CD14-positive monocyte (primary cell): Measurements from ENCODE around the gene ISOC1. TPM values are rescaled to one million over a fixed set of nuclear protein-coding genes. Genes with fewer than 3 reads are reported as not detected.

Experiments
- DNase-seq, 3 donors: peaks; one replicate each; pipeline ENCODE4 v3.0.0-alpha.2; 2011 to 2022
- H2AFZ ChIP-seq: 2 replicates; pipeline ENCODE4 v1.6.0; 2012; ENCODE audit warnings: mild to moderate bottlenecking, low read depth, low read length, inconsistent platforms; ENCODE audit not compliant: insufficient read depth, poor library complexity, severe bottlenecking
- H3K27ac ChIP-seq, 2 donors: 1 replicate in 1 of 2; 2 replicates in 1 of 2; pipeline ENCODE4 v1.5.1; 2012 to 2013; ENCODE audit warnings: low read length in 2 of 2, control low read depth in 1 of 2, inconsistent platforms in 1 of 2, low read depth in 1 of 2, mild to moderate bottlenecking in 1 of 2
- H3K27me3 ChIP-seq, 2 donors: one replicate each; pipeline versions ENCODE4 v1.6.0 to v1.6.1; 2011 to 2013; ENCODE audit warnings: low read length in 2 of 2; ENCODE audit not compliant: control insufficient read depth in 2 of 2, insufficient read depth in 2 of 2
- H3K36me3 ChIP-seq, 2 donors: replicated peaks in 1 of 2; 1 replicate in 1 of 2; 2 replicates in 1 of 2; pipeline versions ENCODE4 v1.5.1 to v1.6.1; 2012 to 2013; ENCODE audit warnings: low read length in 2 of 2, control low read depth in 1 of 2, inconsistent platforms in 1 of 2, mild to moderate bottlenecking in 1 of 2; ENCODE audit not compliant: insufficient read depth in 2 of 2, control insufficient read depth in 1 of 2
- H3K4me1 ChIP-seq, 2 donors: 1 replicate in 1 of 2; 2 replicates in 1 of 2; pipeline versions ENCODE4 v1.5.1 to v1.6.1; 2012 to 2013; ENCODE audit warnings: low read length in 2 of 2, control low read depth in 1 of 2, inconsistent platforms in 1 of 2, mild to moderate bottlenecking in 1 of 2, moderate library complexity in 1 of 2; ENCODE audit not compliant: insufficient read depth in 2 of 2, control insufficient read depth in 1 of 2
- H3K4me2 ChIP-seq: replicated peaks from 2 replicates; pipeline ENCODE3; 2012; ENCODE audit warnings: low read length, moderate library complexity, mild to moderate bottlenecking; ENCODE audit not compliant: poor library complexity, severe bottlenecking; ENCODE audit errors: extremely low read depth
- H3K4me3 ChIP-seq, 3 experiments: fragments of 200-600 bp in 1 of 3; sonication (generic) in 1 of 3; replicated peaks in 1 of 3; 1 replicate in 2 of 3; 2 replicates in 1 of 3; pipeline ENCODE4 v1.5.1; 2011 to 2013; ENCODE audit warnings: low read length in 3 of 3, mild to moderate bottlenecking in 3 of 3, control low read depth in 2 of 3, low read depth in 2 of 3, inconsistent platforms in 1 of 3, moderate library complexity in 1 of 3
- H3K79me2 ChIP-seq: 2 replicates; pipeline ENCODE4 v1.6.0; 2012; ENCODE audit warnings: mild to moderate bottlenecking, control low read depth, inconsistent platforms, low read length, moderate library complexity; ENCODE audit not compliant: insufficient read depth
- H3K9ac ChIP-seq: 2 replicates; pipeline ENCODE4 v1.6.0; 2017; ENCODE audit warnings: low read length, mild to moderate bottlenecking; ENCODE audit not compliant: insufficient read depth, poor library complexity, severe bottlenecking
- H3K9me3 ChIP-seq, 2 donors: replicated peaks in 1 of 2; 1 replicate in 1 of 2; 2 replicates in 1 of 2; pipeline versions ENCODE4 v1.5.1 to v1.6.1; 2012 to 2013; ENCODE audit warnings: low read length in 2 of 2, control low read depth in 1 of 2; ENCODE audit not compliant: control insufficient read depth in 1 of 2, insufficient read depth in 1 of 2
- H4K20me1 ChIP-seq: 2 replicates; pipeline ENCODE4 v1.6.0; 2012; ENCODE audit warnings: mild to moderate bottlenecking, low read length, control low read depth, moderate library complexity; ENCODE audit not compliant: insufficient read depth
- H3K27ac Mint-ChIP-seq, 7 donors: one replicate each; pipeline ENCODE4 v1.8.0; 2020; ENCODE audit warnings: mild to moderate bottlenecking in 7 of 7, mixed read lengths in 7 of 7, moderate library complexity in 6 of 7, inconsistent platforms in 2 of 7
- H3K27me3 Mint-ChIP-seq, 3 donors: one replicate each; pipeline ENCODE4 v1.8.0; 2021 to 2022; ENCODE audit warnings: low read depth in 3 of 3, mild to moderate bottlenecking in 3 of 3, mixed read lengths in 3 of 3, moderate library complexity in 3 of 3, inconsistent platforms in 1 of 3
- H3K36me3 Mint-ChIP-seq, 2 donors: one replicate each; pipeline ENCODE4 v1.8.0; 2020; ENCODE audit warnings: mixed read lengths in 2 of 2, inconsistent platforms in 1 of 2, mild to moderate bottlenecking in 1 of 2
- H3K4me1 Mint-ChIP-seq: one replicate; pipeline ENCODE4 v1.8.0; 2020; ENCODE audit warnings: mild to moderate bottlenecking, mixed read lengths
- H3K4me3 Mint-ChIP-seq, 2 donors: one replicate each; pipeline ENCODE4 v1.8.0; 2020; ENCODE audit warnings: mild to moderate bottlenecking in 2 of 2, mixed read lengths in 2 of 2, moderate library complexity in 1 of 2
- H3K9me3 Mint-ChIP-seq, 7 donors: one replicate each; pipeline ENCODE4 v1.8.0; 2020 to 2022; ENCODE audit warnings: mixed read lengths in 7 of 7, mild to moderate bottlenecking in 6 of 7, moderate library complexity in 6 of 7, inconsistent platforms in 2 of 7
- CTCF ChIP-seq: fragments of 200-600 bp; IDR thresholded peaks from one replicate; pipeline ENCODE4 v1.8.0; 2022; ENCODE audit warnings: antibody characterized with exemption, mild to moderate bottlenecking
- WGBS: methylation state at CpG from one replicate; pipeline ENCODE4 v1.1.5; 2013; ENCODE audit warnings: missing lambda C conversion rate; ENCODE audit not compliant: insufficient coverage; 5-methylcytosine and 5-hydroxymethylcytosine counted together
- intact Hi-C, 2 donors: fragments of 100-400 bp; cut with micrococcal nuclease; formaldehyde crosslinking; loops; one replicate each; pipeline versions ENCODE4 v1.15.0 to v1.15.1; 2023
- polyA plus RNA-seq, 3 donors: library from polyadenylated mRNA; depleted of rRNA in 1 of 3; unstranded in 2 of 3; stranded (reverse) in 1 of 3; fragments of 300-500 nt in 2 of 3; fragments of >200 nt in 1 of 3; fragmentation: Illumina TruSeq in 2 of 3; gene quantifications; 1 replicate in 2 of 3; 2 replicates in 1 of 3; pipeline ENCODE4 v1.2.3, GENCODE V29; 2012 to 2021

ISOC1 gene
- polyA plus RNA-seq, 3 donors: 5.6 to 19.4 (median 16.6) TPM

- H3K27me3 Mint-ChIP-seq: peaks cover 0 to 2% (median 0%) of the 10 kb centered on the region in 3 donors
- H3K36me3 Mint-ChIP-seq: peaks cover 8 to 9% of the 10 kb centered on the region in 2 donors
- H3K4me1 Mint-ChIP-seq: no peaks in the 10 kb centered on the region
- H3K79me2 ChIP-seq: no peaks in the 10 kb centered on the region
- no peak overlapping the region for H3K27ac ChIP-seq
- H3K4me1 ChIP-seq: no peaks in the 10 kb centered on the region
- H2AFZ ChIP-seq: no peak overlapping the region
- intact Hi-C loops: no loop called here
- no peak overlapping the region for H3K4me3 Mint-ChIP-seq
- no peak overlapping the region for H3K4me3 ChIP-seq
- H3K27me3 ChIP-seq: no peaks in the 10 kb centered on the region
- no peak overlapping the region for H3K9ac ChIP-seq
- WGBS: no CpG with 5 or more reads among the region's 2 CpGs
- no peak overlapping the region for H3K4me2 ChIP-seq
- H3K36me3 ChIP-seq: no peaks in the 10 kb centered on the region
- H3K9me3 Mint-ChIP-seq: peaks cover 0 to 1% (median 0%) of the 10 kb centered on the region in 7 donors
- no peak overlapping the region for H3K27ac Mint-ChIP-seq
- no peaks in the 10 kb centered on the region for H3K9me3 ChIP-seq
- TF ChIP-seq CTCF: no peak
- DNase-seq: no peak
- no peaks in the 10 kb centered on the region for H4K20me1 ChIP-seq
Measured at GRCh38 chr5:129113867-129114266, 19.3 kb downstream of the ISOC1 start.

DNA sequence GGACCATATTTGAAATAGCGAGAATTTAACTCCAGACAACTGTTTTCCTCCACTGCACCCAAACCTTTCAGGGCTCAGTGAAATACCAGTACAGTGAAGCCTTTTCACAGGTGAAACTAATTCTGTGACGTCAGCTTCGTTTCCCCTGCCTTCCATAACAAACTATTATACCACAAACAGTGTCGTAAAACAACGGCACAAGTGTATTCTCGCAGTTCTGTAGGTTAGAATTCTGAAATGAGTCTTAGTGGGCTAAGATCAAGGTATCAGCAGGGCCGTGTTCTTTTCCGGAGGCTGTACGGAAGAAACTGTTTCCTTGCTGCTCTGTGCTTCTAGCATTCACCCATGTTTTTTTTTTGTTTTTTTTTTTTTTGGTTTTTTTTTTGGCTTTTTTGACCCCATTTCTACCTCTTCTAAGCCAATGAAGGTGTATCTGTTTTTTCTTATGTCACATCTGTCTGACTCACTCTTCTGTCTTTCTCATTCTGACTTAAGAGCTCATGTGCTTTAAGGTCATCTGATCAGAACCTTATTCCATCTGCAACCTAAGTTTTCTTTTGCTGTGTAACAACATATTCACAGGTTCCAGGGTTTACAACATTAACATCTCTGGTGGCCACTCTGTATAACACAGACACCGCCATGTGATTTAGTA, 20.1 kb downstream of the ISOC1 start:
- H3K36me3 Mint-ChIP-seq: peaks cover 4 to 5% of the 10 kb centered on the region in 2 donors
- TF ChIP-seq CTCF: no peak
- H3K4me1 ChIP-seq: no peaks in the 10 kb centered on the region
- H3K4me3 ChIP-seq: no peak overlapping the region
- no peaks in the 10 kb centered on the region for H3K27me3 ChIP-seq
- H3K36me3 ChIP-seq: no peaks in the 10 kb centered on the region
- H3K4me3 Mint-ChIP-seq: no peak overlapping the region
- no peak overlapping the region for H3K27ac ChIP-seq
- intact Hi-C loops: no loop called here
- H2AFZ ChIP-seq: no peak overlapping the region
- peaks cover 0 to 2% (median 0%) of the 10 kb centered on the region in 7 donors for H3K9me3 Mint-ChIP-seq
- no peaks in the 10 kb centered on the region for H3K4me1 Mint-ChIP-seq
- peaks cover 0 to 2% (median 0%) of the 10 kb centered on the region in 3 donors for H3K27me3 Mint-ChIP-seq
- no peaks in the 10 kb centered on the region for H4K20me1 ChIP-seq
- DNase-seq: no peak
- WGBS: no CpG with 5 or more reads among the region's 10 CpGs
- no peak overlapping the region for H3K4me2 ChIP-seq
- no peak overlapping the region for H3K27ac Mint-ChIP-seq
- no peak overlapping the region for H3K9ac ChIP-seq
- no peaks in the 10 kb centered on the region for H3K79me2 ChIP-seq
- H3K9me3 ChIP-seq: no peaks in the 10 kb centered on the region
